Parathyroid adenoma (tissue), 2 donors: Measurements from ENCODE around the gene DUOX2.
A peak's percentile ranks its signal among the peaks of the same experiment; 100 is the strongest.

Source experiments
- H2AFZ ChIP-seq: fragments of 300-600 bp; sonication (generic); one replicate; pipeline ENCODE4 v1.7.0; 2017; ENCODE audit warnings: antibody characterized with exemption, mild to moderate bottlenecking
- H3K27ac ChIP-seq: fragments of 300-600 bp; sonication (generic); one replicate; pipeline ENCODE4 v1.7.0; 2017
- H3K27me3 ChIP-seq: fragments of 300-600 bp; sonication (generic); one replicate; pipeline ENCODE4 v1.7.0; 2017; ENCODE audit warnings: low read length; ENCODE audit not compliant: control insufficient read depth, insufficient read depth
- H3K36me3 ChIP-seq: fragments of 300-600 bp; sonication (generic); one replicate; pipeline ENCODE4 v1.7.0; 2017; ENCODE audit warnings: low read length; ENCODE audit not compliant: control insufficient read depth, insufficient read depth
- H3K4me1 ChIP-seq: fragments of 300-600 bp; sonication (generic); one replicate; pipeline ENCODE4 v1.7.0; 2017; ENCODE audit warnings: control low read depth
- H3K4me2 ChIP-seq: fragments of 300-600 bp; sonication (generic); one replicate; pipeline ENCODE4 v1.7.0; 2017; ENCODE audit warnings: low read length
- H3K4me3 ChIP-seq: fragments of 300-600 bp; sonication (generic); one replicate; pipeline ENCODE4 v1.7.0; 2017; ENCODE audit warnings: low read depth, low read length
- H3K79me2 ChIP-seq: fragments of 300-600 bp; sonication (generic); one replicate; pipeline ENCODE4 v1.7.0; 2017; ENCODE audit warnings: control low read depth
- H3K9ac ChIP-seq: fragments of 300-600 bp; sonication (generic); one replicate; pipeline ENCODE4 v1.7.0; 2017; ENCODE audit warnings: mild to moderate bottlenecking
- H3K9me3 ChIP-seq: fragments of 300-600 bp; sonication (generic); one replicate; pipeline ENCODE4 v1.7.0; 2017; ENCODE audit warnings: low read length; ENCODE audit not compliant: control insufficient read depth
- TF ChIP-seq, protein P1 (sequence below): fragments of 300-600 bp; sonication (generic); IDR thresholded peaks from one replicate; pipeline ENCODE4 v1.7.0; 2017; ENCODE audit warnings: antibody characterized with exemption, mild to moderate bottlenecking
- donor health status: primary hyperparathyroidism.

The DUOX2 gene

DNA sequence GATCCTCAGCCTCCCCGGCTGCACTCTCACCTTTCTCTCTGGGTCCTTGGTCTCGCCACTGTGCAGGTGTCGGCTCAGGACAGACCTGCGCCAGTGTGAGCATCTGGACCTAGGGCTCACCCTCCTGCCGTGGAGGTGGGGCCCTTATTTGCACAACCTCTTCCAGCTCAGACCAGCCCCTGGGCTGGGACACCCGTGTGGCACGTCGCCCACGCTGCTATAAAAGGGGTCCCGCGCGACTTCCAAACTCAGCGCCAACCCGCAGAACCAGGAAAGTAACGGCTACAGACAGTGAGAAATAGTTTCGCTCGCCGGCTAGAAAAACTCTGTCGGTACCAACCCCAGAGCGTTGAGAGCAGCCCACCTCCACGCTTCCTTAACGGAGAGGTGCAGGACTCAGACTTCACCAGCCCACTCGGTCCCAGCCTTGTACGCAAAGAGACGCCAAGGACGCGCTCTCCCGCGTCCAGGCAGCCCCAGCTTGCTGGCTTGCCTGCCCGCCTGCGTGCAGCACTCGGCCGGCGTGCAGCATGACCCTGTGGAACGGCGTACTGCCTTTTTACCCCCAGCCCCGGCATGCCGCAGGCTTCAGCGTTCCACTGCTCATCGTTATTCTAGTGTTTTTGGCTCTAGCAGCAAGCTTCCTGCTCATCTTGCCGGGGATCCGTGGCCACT, at the start of gene DUOX2, which contains the start of gene DUOXA2:
Gene DUOX2, minus strand, starts transcription at position 97 of the 675 bp plus-strand sequence. CDS start 761 bp downstream, outside the sequence.
Gene DUOXA2, plus strand, starts transcription at position 251 of the 675 bp plus-strand sequence. Its CDS starts 280 bp downstream, at position 531.
- Histone ChIP-seq H3K4me3 (no peak within 1 kb of the TSS), H3K27ac (no peak within 1 kb of the TSS), H3K36me3 (no peaks in the 10 kb centered on the region), H3K9ac (no peak within 1 kb of the TSS), H3K9me3 (no peaks in the 10 kb centered on the region), H3K4me2 (peak within 1 kb of the TSS; percentile 12), H2AFZ (no peak within 1 kb of the TSS), H3K79me2 (no peaks in the 10 kb centered on the region), H3K4me1 (no peaks in the 10 kb centered on the region), H3K27me3 (no peaks in the 10 kb centered on the region)
- TF ChIP-seq, protein P1, sequence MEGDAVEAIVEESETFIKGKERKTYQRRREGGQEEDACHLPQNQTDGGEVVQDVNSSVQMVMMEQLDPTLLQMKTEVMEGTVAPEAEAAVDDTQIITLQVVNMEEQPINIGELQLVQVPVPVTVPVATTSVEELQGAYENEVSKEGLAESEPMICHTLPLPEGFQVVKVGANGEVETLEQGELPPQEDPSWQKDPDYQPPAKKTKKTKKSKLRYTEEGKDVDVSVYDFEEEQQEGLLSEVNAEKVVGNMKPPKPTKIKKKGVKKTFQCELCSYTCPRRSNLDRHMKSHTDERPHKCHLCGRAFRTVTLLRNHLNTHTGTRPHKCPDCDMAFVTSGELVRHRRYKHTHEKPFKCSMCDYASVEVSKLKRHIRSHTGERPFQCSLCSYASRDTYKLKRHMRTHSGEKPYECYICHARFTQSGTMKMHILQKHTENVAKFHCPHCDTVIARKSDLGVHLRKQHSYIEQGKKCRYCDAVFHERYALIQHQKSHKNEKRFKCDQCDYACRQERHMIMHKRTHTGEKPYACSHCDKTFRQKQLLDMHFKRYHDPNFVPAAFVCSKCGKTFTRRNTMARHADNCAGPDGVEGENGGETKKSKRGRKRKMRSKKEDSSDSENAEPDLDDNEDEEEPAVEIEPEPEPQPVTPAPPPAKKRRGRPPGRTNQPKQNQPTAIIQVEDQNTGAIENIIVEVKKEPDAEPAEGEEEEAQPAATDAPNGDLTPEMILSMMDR, result no peak

DNA sequence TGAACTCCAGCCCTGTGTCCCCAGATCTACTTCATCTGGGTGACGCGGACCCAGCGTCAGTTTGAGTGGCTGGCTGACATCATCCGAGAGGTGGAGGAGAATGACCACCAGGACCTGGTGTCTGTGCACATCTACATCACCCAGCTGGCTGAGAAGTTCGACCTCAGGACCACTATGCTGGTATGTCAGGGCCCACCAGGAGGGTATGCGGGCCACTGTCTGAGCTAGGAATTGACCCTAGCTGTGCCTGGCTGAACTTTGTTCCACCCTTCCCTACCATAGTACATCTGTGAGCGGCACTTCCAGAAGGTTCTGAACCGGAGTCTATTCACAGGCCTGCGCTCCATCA, 49.5 kb upstream of the DUOX2 start:
- H2AFZ ChIP-seq, result no peak overlapping the region
- H3K4me2 ChIP-seq, result no peak overlapping the region
- no peak overlapping the region for H3K27ac ChIP-seq
- no peaks in the 10 kb centered on the region for H3K36me3 ChIP-seq
- TF ChIP-seq, protein P1, result no peak
- H3K9ac ChIP-seq, result no peak overlapping the region
- no peaks in the 10 kb centered on the region for H3K27me3 ChIP-seq
- no peaks in the 10 kb centered on the region for H3K79me2 ChIP-seq
- no peaks in the 10 kb centered on the region for H3K9me3 ChIP-seq
- no peak overlapping the region for H3K4me3 ChIP-seq
- no peaks in the 10 kb centered on the region for H3K4me1 ChIP-seq

DNA sequence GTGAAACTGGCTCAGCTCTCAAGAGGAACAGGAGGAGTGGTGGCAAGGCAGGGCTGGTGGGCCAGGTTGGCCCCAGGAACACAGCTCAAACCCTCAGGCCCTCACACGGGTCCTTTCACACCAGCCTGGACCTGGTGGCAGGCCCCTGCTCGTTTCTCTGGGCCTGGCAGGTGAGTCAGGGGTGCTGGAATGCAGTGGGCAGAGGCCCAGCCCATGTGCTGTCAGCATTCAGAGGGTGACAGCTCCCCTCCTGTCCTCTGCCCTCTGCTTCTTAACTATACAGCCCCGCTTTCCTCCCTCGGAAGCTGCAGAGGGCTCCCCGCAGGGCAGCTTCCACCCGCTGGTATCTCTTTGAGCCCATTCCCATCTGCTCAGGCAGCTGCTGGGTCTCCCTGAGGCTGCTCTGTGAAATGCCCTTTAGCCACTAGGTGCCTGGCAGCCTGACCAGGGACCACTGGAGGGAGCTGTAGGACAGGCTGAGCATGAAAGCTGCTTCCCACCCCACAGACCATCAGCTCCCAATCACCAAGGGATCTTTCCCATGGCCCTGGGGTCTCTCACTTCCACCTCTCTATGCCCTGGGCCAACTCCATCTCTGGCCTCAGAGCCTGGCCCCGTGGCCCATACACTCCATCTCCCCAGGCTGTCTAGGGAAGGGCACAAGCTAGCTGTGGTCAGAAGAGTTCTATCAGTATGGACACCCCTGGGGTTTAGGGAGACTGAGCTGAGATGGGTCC, 49.0 kb upstream of the DUOX2 start:
- TF ChIP-seq, protein P1, result peak; percentile 68
- Histone ChIP-seq H3K27ac (no peak overlapping the region), H3K27me3 (no peaks in the 10 kb centered on the region), H2AFZ (no peak overlapping the region), H3K4me2 (no peak overlapping the region), H3K79me2 (no peaks in the 10 kb centered on the region), H3K9ac (no peak overlapping the region), H3K4me3 (no peak overlapping the region), H3K4me1 (no peaks in the 10 kb centered on the region), H3K36me3 (no peaks in the 10 kb centered on the region), H3K9me3 (no peaks in the 10 kb centered on the region)

DNA sequence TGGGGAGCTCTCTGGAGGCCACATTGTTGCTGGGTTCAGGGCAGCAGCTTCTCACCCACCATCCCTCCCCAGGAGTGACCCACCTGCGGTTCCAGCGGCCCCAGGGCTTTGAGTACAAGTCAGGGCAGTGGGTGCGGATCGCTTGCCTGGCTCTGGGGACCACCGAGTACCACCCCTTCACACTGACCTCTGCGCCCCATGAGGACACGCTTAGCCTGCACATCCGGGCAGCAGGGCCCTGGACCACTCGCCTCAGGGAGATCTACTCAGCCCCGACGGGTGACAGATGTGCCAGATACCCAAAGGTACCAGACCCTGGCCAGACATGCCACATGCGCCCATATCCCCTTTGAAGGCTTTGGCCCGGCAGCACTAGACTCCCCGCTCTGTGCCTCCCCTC, 47.7 kb upstream of the DUOX2 start:
- Histone ChIP-seq H3K27me3 (no peaks in the 10 kb centered on the region), H3K9ac (no peak overlapping the region), H3K79me2 (no peaks in the 10 kb centered on the region), H2AFZ (no peak overlapping the region), H3K27ac (no peak overlapping the region), H3K9me3 (no peaks in the 10 kb centered on the region), H3K36me3 (no peaks in the 10 kb centered on the region), H3K4me2 (no peak overlapping the region), H3K4me1 (no peaks in the 10 kb centered on the region), H3K4me3 (no peak overlapping the region)
- TF ChIP-seq, protein P1, result no peak
